Colonic mucosa (tissue), 4 donors: ENCODE data around the gene S100PBP. TPM values are rescaled to one million over a fixed set of nuclear protein-coding genes. Genes with fewer than 3 reads are reported as not detected.

Experiments used
- DNase-seq: peaks from one replicate; pipeline ENCODE4 v3.0.0-alpha.2; 2020
- H3K27ac ChIP-seq: fragments of 200-600 bp; one replicate; pipeline ENCODE4 v1.8.0; 2021
- H3K27me3 ChIP-seq: fragments of 200-600 bp; one replicate; pipeline ENCODE4 v1.8.0; 2021
- H3K36me3 ChIP-seq: fragments of 200-600 bp; one replicate; pipeline ENCODE4 v1.8.0; 2021
- H3K4me1 ChIP-seq: fragments of 200-600 bp; one replicate; pipeline ENCODE4 v1.8.0; 2021; ENCODE audit warnings: mild to moderate bottlenecking
- H3K4me3 ChIP-seq: fragments of 200-600 bp; one replicate; pipeline ENCODE4 v1.8.0; 2021
- H3K9ac ChIP-seq, 2 donors: one replicate each; pipeline ENCODE4 v1.7.0; 2013; ENCODE audit warnings: control low read depth in 2 of 2, low read depth in 2 of 2, low read length in 2 of 2
- H3K9me3 ChIP-seq: fragments of 200-600 bp; one replicate; pipeline ENCODE4 v1.8.0; 2021
- CTCF ChIP-seq: fragments of 200-600 bp; IDR thresholded peaks from one replicate; pipeline ENCODE4 v1.8.0; 2022; ENCODE audit warnings: antibody characterized with exemption, mild to moderate bottlenecking
- intact Hi-C: fragments of 100-400 bp; cut with DNase I; formaldehyde crosslinking; loops from one replicate; pipeline ENCODE4 v1.14.1; 2022
- total RNA-seq, 2 donors: library from RNA; stranded (reverse); fragmentation: NEBNext Ultra II Directional in 1 of 2; extraction: Animal tissue kit (Norgen Biotek cat#: 25700) in 1 of 2; gene quantifications; one replicate each; pipeline ENCODE4 v1.2.1, GENCODE V29; 2021
- donor health status: healthy.
- donor health status: DM: no; HTN: no; CAD: no.
- donor health status: DM: no; HTN: no; CAD: no.

Gene S100PBP
- total RNA-seq, 2 donors from 2014 or later, result 19.0 to 24.9 TPM

GRCh38 chr1:32877211-32878110, 60.0 kb downstream of the S100PBP start:
- Histone ChIP-seq H3K36me3 (no peaks in the 10 kb centered on the region), H3K27ac (no peak overlapping the region), H3K9ac (no peak overlapping the region), H3K4me3 (no peak overlapping the region), H3K4me1 (no peaks in the 10 kb centered on the region), H3K27me3 (peaks cover 1% of the 10 kb centered on the region), H3K9me3 (no peaks in the 10 kb centered on the region)
- intact Hi-C loops, result loop anchor here (5.0 to 10.0 kb wide), 2 partner anchors 53 to 210 kb away; no protein-coding TSS in a partner anchor
- no peak for DNase-seq
- no peak for TF ChIP-seq CTCF

- no peak overlapping the region for H3K27ac ChIP-seq
- TF ChIP-seq CTCF, result no peak
- H3K27me3 ChIP-seq, result no peaks in the 10 kb centered on the region
- H3K4me3 ChIP-seq, result no peak overlapping the region
- H3K4me1 ChIP-seq, result no peaks in the 10 kb centered on the region
- no peak overlapping the region for H3K9ac ChIP-seq
- intact Hi-C loops, result loop anchor here (5.0 to 10.0 kb wide), 2 partner anchors 53 to 209 kb away; no protein-coding TSS in a partner anchor
- H3K36me3 ChIP-seq, result no peaks in the 10 kb centered on the region
- no peak for DNase-seq
- H3K9me3 ChIP-seq, result no peaks in the 10 kb centered on the region
Measured at GRCh38 chr1:32878183-32878582, 60.7 kb downstream of the S100PBP start.

DNA sequence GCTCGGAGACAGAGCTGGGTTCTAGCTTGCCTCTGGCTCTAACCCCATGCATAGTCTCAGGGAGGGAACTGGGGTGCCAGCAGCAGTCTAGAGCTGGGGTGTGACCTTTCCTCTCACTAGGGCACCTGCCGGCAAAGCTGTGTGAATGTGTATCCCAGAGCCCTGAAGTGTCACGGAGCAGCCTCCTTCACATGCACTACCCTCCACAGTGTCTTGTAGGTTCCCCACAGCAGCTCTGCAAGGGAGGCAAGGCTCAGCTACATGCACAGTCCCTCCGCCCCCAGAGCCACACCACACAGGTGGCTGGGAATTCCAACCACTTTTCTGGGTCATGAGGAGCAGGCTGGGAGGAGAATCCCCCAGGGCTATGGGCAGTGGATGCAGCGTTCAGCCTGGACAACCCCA, 61.2 kb downstream of the S100PBP start:
- Histone ChIP-seq H3K4me1 (no peaks in the 10 kb centered on the region), H3K9ac (no peak overlapping the region), H3K4me3 (no peak overlapping the region), H3K36me3 (no peaks in the 10 kb centered on the region), H3K27ac (no peak overlapping the region), H3K9me3 (no peaks in the 10 kb centered on the region), H3K27me3 (no peaks in the 10 kb centered on the region)
- intact Hi-C loops, result loop anchor here (5.0 to 10.0 kb wide), 2 partner anchors 54 to 209 kb away; no protein-coding TSS in a partner anchor
- DNase-seq, result no peak
- TF ChIP-seq CTCF, result no peak

- no peaks in the 10 kb centered on the region for H3K9me3 ChIP-seq
- H3K27me3 ChIP-seq, result peaks cover 6% of the 10 kb centered on the region
- no peak overlapping the region for H3K4me3 ChIP-seq
- no peak for TF ChIP-seq CTCF
- no peak overlapping the region for H3K27ac ChIP-seq
- H3K36me3 ChIP-seq, result no peaks in the 10 kb centered on the region
- H3K9ac ChIP-seq, result no peak overlapping the region
- intact Hi-C loops, result no loop called here
- no peaks in the 10 kb centered on the region for H3K4me1 ChIP-seq
- no peak for DNase-seq
Measured at GRCh38 chr1:32881291-32881690, 63.8 kb downstream of the S100PBP start.

DNA sequence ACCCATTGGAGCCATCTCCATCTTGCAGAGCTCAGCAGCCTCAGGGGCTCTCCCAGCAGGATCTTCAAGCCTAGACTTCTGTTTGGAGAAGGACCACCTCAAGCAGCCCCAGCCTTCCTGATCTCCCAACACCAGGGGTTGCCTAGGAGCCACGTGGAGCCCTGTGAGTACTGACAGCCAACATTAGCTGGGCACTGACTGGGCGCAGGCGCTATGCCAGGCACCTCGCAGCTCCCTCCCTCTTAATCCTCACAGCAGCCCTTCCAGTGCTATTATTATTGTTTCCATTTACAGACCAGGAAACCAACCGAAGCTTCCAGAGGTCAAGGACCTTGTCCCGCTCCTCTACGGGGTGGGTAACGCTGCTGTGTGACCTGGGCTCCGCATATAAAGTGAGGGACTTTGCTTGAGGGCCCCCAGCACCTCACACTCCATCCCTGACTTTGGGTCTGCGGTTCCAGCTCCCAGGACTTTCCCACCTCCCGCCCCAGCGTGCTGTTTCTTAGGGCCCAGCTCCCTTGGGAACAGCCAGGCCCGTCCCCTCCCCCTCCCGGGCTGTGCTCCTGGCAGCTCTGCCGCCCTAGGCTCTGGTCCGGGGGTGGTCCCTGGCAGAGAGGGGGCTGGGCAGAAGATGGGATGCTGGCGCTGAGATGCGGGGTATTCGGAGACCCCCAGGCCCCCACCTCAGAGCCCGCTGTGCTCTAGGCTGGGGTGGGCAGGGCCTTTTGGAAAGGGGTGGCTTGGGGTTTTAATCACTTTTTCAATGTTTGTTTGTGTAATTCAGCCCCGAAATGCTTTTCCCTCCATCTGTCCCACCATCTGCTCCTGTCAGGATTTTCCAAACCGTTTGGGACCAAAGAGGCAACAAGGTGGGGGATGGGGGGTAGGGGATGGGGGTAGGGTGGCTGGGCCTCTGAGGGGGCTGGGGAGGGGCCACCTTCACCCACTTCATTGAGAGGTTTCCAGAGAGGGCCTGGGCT, 64.7 kb downstream of the S100PBP start:
- intact Hi-C loops, result no loop called here
- peaks cover 15% of the 10 kb centered on the region for H3K27me3 ChIP-seq
- H3K27ac ChIP-seq, result no peak overlapping the region
- H3K4me1 ChIP-seq, result no peaks in the 10 kb centered on the region
- no peak overlapping the region for H3K9ac ChIP-seq
- H3K4me3 ChIP-seq, result no peak overlapping the region
- DNase-seq, result no peak
- no peak for TF ChIP-seq CTCF
- no peaks in the 10 kb centered on the region for H3K36me3 ChIP-seq
- H3K9me3 ChIP-seq, result no peaks in the 10 kb centered on the region
